ENCODE results near the gene PRCP. TPM values are rescaled to one million over a fixed set of nuclear protein-coding genes. Genes with fewer than 3 reads are reported as not detected.

PRCP gene
- total and polyA plus RNA-seq, 11 donors: 21.2 to 99.4 (median 44.0) TPM

- 71 to 89% (median 78%) methylated on average over 1 of the region's 1 CpG for WGBS, 4 donors
- no peak overlapping the region for H3K4me3 ChIP-seq
- H3K36me3 ChIP-seq: no peaks in the 10 kb centered on the region
- intact Hi-C loops (cut with DNase I): loop anchor here in 9 of 10 donors (2.0 to 10.0 kb wide), 11 partner anchors 166 to 916 kb away; partner anchors contain the start of genes ANKRD42 (in 4 of the 9), CCDC90B (in 2 of the 9), PCF11 (in 2 of the 9) and RAB30 (in 2 of the 9)
- H3K9me3 ChIP-seq: no peaks in the 10 kb centered on the region
- ATAC-seq: no peak
- peaks cover 0 to 21% (median 3%) of the 10 kb centered on the region in 12 donors for H3K4me1 ChIP-seq
- DNase-seq: no peak
- no peaks in the 10 kb centered on the region for H3K27me3 ChIP-seq
- H3K27ac ChIP-seq: no peak overlapping the region
- TF ChIP-seq POLR2A (IDR thresholded peaks at IDR 0.05): no peak
- TF ChIP-seq CTCF (IDR thresholded peaks at IDR 0.05): peak; percentile 53 to 77 (median 72)
Observed at GRCh38 chr11:82906236-82906635, 6.0 kb upstream of the PRCP start.

- 82 to 87% (median 84%) methylated on average over 3 of the region's 3 CpGs for WGBS, 4 donors
- Histone ChIP-seq H3K27ac (no peak overlapping the region), H3K4me1 (peaks cover 0 to 32% (median 11%) of the 10 kb centered on the region in 12 donors), H3K27me3 (no peaks in the 10 kb centered on the region), H3K9me3 (no peaks in the 10 kb centered on the region), H3K4me3 (no peak overlapping the region), H3K36me3 (no peaks in the 10 kb centered on the region)
- ATAC-seq (no peak), DNase-seq (no peak)
- TF ChIP-seq POLR2A (IDR thresholded peaks at IDR 0.05) (no peak), CTCF (IDR thresholded peaks at IDR 0.05) (no peak)
- intact Hi-C loops (cut with DNase I): loop anchor here in 9 of 10 donors (5.0 to 10.0 kb wide), 9 partner anchors 37 to 911 kb away; partner anchors contain the start of genes ANKRD42 (in 6 of the 9), PCF11 (in 4 of the 9), CCDC90B (in 3 of the 9) and RAB30 (in 3 of the 9)
Observed at GRCh38 chr11:82903843-82904586, 3.8 kb upstream of the PRCP start.

GRCh38 chr11:82902880-82903279 lies 2.6 kb upstream of the PRCP start:
- no peak overlapping the region for H3K27ac ChIP-seq
- H3K9me3 ChIP-seq: no peaks in the 10 kb centered on the region
- ATAC-seq (no peak), DNase-seq (no peak)
- intact Hi-C loops (cut with DNase I): loop anchor here in 9 of 10 donors (5.0 to 10.0 kb wide), 9 partner anchors 36 to 912 kb away; partner anchors contain the start of genes ANKRD42 (in 6 of the 9), PCF11 (in 4 of the 9), CCDC90B (in 3 of the 9) and RAB30 (in 3 of the 9)
- H3K36me3 ChIP-seq: no peaks in the 10 kb centered on the region
- no peaks in the 10 kb centered on the region for H3K27me3 ChIP-seq
- no peak overlapping the region for H3K4me3 ChIP-seq
- WGBS, 4 donors: 66 to 82% (median 77%) methylated on average over 3 of the region's 3 CpGs
- no peak for TF ChIP-seq POLR2A (IDR thresholded peaks at IDR 0.05)
- TF ChIP-seq CTCF (IDR thresholded peaks at IDR 0.05): no peak
- peaks cover 0 to 44% (median 19%) of the 10 kb centered on the region in 12 donors for H3K4me1 ChIP-seq

- 1 to 4% (median 3%) methylated on average over 15 of the region's 15 CpGs for WGBS, 4 donors
- intact Hi-C loops (cut with DNase I): loop anchor here in 9 of 10 donors (1.0 to 10.0 kb wide), 14 partner anchors 33 to 913 kb away; partner anchors contain the start of genes ANKRD42 (in 7 of the 9), PCF11 (in 7 of the 9), CCDC90B (in 3 of the 9) and RAB30 (in 3 of the 9)
- peaks cover 0 to 46% (median 22%) of the 10 kb centered on the region in 12 donors for H3K4me1 ChIP-seq
- ATAC-seq (no peak), DNase-seq (no peak)
- TF ChIP-seq POLR2A (IDR thresholded peaks at IDR 0.05) (no peak), CTCF (IDR thresholded peaks at IDR 0.05) (no peak)
- H3K27me3 ChIP-seq: no peaks in the 10 kb centered on the region
- H3K36me3 ChIP-seq: no peaks in the 10 kb centered on the region
- no peaks in the 10 kb centered on the region for H3K9me3 ChIP-seq
- peak overlapping the region in 2 of 12 donors; percentile 92 to 93 for H3K27ac ChIP-seq
- peak overlapping the region; percentile 55 to 93 (median 74) for H3K4me3 ChIP-seq
Observed at GRCh38 chr11:82901922-82902485, 1.8 kb upstream of the PRCP start.
